Cerebellar nuclear complex (tissue), 1 donor: ENCODE data around the gene RALA.

Experiments
- DNase-seq, 2 experiments: peaks; one replicate each; lab custom pipeline; 2025; lab: John Stamatoyannopoulos, UW

The RALA gene, protein sequence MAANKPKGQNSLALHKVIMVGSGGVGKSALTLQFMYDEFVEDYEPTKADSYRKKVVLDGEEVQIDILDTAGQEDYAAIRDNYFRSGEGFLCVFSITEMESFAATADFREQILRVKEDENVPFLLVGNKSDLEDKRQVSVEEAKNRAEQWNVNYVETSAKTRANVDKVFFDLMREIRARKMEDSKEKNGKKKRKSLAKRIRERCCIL

DNA sequence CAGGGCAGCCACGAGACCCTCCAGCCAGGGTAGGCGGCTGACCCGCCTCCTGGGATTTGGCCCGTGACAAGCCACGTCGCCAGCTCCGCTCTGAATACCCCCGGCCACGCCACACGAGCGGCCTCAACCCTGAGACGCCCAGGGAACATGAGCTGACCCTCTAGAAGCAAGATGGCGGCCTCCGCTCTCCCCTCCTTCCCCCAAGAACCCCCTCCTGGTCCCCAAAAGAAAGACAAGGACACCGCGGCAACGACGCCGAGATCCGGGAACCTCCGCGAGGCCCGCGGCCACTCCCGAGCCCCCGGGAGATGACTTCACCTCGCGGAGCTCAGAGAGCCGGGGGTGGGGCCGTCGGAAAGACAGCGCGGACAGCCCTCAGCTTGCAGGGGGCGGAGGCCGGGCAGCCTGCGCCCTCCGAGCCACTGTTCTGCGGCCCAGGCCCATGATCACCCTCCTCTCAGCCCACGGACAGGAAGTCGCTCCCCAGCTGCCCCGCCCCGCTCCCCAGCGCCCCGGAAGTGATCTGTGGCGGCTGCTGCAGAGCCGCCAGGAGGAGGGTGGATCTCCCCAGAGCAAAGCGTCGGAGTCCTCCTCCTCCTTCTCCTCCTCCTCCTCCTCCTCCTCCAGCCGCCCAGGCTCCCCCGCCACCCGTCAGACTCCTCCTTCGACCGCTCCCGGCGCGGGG is at the start of gene RALA:
RALA (plus strand) TSS at position 526 of the 685 bp plus-strand sequence. CDS start 63,096 bp downstream, outside the sequence.
- peak; percentile 31 to 74 for DNase-seq

DNA sequence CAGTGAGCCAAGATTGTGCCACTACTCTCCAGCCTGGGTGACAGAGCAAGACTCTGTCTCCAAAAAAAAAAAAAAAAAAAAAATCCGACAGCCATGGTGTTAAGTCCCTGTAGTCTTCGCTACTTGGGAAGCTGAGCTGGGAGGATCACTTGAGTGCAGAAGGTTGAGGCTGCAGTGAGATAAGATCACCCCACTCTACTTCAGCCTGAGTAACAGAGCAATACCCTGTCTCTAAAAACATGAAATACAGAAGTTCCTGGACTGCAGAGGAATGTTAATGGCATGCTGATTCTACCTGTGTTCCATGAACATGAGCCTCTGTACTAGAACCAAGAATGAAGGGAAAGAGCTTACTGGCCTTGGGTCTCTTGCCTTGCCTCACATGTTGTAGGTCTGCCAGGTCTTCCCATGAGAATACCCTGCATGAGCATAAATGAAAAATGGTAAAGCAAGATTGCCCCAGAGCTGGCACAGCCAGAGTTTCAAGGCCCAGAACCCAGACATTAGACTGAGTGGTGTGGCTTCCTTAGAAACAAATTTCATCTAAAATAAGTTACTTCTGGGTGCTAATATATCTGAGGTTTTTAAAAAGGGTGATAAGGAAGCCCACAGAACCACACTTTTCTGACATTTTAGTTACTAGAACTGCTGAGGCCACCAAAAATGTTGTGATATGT is 48.6 kb upstream of the RALA start:
- no peak for DNase-seq

DNA sequence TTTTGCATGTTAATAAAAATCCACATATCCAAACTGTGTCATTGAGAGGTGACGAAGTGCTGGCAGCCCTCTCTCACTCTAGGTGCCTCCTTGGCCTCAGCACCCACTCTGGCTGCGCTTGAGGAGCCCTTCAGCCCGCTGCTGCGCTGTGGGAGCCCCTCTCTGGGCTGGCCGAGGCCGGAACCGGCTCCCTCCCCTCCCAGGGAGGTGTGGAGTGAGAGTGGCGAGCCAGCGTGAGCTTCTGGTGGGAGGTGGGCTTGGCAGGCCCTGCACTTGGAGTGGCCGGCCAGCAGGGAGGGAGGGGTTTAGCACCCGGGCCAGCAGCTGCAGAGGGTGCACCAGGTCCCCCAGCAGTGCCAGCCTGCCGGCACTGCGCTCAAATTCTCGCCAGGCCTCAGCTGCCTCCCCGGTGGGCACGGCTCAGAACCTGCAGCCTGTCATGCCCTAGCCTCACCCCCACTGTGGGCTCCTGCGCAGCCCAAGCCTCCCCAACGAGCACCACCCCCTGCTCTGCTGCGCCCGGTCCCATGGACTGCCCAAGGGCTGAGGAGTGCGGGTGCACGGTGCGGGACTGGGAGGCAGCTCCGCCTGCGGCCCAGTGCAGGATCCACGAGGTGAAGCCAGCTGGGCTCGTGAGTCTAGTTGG is 46.0 kb upstream of the RALA start:
- DNase-seq = no peak

DNA sequence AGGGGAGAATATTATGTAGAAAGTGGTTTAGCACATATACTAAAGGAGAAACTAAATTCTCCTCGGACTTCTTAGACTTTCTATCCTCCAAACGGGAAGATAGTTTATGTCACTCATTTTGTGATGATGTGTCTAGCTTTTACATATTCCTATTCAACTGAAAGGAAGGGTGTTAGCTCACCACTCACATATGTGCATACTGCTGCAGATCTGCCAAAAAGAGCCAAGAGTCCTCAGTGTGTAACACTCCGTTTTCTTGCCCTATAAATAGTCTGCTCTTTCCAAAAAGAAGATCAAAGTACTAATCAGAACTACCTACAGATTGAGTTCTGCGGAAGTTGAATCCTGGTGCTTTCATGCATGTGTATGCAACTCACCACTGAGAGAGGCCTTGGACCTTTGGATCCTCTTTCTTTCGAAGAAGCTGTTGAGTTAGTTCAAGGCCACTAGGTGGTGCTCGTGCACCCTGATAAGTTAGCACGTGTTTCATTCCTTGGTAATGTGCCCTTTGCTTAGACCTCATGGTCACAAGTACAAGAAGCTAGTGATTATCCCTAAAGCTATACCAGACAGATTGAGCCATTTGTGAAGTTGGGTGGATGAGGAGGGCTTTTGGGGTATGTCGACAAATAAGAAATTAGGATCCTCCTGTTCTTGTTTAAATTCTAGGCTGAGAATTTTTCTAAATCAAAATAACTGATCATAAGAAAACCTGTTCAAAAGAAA is 43.1 kb upstream of the RALA start:
- peak; percentile 21 to 48 for DNase-seq

DNA sequence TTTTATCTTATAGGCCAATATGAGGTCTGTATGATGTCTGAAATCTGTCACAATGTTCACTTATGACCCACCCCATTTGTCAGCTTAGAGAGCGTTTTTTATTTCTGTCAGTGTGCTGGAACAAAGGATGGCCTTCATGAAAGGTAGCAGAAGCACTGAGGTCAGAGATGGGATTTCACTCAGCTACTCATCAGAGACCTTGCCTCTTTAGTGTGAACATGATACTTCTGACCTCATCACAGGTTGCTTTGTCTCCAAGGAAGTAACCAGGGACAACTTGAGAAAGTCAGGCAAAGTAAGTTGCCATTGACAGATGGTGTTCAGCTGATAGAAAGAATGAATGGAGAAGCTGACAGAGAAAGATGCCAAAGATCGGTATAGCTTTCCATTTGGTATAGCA is 40.8 kb upstream of the RALA start:
- no peak for DNase-seq

DNA sequence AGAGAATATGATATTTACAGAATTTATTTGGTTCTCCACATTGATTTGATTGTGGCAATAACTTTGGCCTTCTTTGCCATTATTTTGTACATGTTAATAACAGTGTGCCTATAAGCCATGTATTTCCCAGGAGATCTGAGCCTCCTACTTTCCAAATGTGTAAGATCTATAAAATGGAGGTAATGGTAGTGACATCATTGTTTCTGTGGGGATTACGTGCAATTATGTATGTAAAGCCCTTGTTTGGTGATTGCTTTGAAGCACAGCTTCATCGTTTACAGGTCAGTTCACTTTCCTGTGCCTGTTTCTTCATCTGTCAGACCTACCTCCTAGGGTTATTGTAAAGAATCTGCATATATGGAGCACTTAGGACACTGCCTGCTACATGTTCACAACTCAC is 39.8 kb upstream of the RALA start:
- DNase-seq = no peak

DNA sequence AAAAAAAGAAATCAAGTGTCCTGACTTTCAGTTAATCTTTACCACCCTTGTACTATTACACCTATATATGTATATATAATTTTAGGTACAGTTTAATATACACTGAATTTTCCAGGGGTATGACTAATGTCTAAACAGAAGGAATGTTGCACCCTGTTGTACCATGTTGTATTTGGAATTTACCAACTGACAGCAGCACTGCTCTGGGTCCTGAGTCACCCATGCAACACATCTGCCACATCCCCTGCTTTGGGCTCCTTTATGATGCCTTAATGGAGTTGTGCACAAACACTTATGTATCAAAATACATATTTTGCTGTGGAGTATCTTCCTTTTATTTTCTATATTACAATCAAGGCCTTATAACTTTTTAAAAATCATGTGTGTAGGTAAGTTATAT is 36.0 kb upstream of the RALA start:
- DNase-seq = no peak

DNA sequence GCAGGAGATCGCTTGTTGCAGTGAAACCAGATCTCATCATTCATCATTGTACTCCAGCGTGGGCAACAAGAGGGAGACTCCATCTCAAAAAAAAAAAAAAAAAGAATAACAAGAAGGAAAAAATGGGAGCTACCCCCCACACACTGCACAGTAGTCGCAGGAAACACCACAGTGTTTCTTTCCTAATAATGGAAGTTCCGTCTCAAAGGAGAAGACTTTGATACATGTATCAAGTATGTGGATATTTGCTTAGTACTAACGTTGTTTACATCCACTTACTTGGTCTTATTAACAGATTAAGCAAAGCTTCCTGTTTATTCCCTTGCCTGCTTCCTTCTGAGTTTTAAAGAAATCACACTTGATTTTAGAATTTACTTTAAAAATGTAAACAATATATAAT is 35.0 kb upstream of the RALA start:
- DNase-seq = no peak

DNA sequence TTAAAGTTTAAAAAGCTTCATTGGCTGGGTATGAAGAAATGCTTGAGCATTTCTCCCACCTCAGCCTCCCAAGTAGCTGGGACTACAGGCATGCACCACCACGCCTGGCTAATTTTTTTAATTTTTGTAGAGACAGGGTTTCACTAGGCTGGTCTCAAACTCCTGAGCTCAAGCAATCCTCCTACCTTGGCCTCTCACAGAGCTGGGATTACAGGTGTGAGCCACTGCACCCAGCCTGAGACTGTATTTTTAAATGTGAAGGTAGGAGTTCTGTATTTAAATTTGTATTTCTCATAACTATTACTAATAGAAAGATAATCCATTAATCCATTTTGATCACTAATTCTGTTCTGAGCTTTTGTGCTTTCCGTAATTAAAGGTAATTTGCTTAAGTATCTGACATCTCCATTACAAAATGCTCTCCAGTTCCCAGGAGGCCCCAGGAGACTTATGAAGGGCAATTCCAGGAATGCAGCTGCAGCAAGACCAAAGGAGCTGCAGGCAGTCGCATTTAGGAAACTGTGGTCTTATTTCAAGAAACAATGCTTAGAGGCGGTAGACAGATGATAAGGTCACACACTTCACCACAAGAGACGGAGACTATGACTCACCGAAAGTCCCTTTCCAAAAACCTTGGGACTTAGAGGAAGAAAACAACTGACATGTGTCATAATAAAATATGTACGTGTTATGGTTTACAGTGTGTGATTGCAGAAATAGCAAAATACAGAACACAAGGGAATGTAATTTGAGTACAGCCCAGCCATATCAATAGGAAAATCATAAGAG is 33.9 kb upstream of the RALA start:
- no peak for DNase-seq

DNA sequence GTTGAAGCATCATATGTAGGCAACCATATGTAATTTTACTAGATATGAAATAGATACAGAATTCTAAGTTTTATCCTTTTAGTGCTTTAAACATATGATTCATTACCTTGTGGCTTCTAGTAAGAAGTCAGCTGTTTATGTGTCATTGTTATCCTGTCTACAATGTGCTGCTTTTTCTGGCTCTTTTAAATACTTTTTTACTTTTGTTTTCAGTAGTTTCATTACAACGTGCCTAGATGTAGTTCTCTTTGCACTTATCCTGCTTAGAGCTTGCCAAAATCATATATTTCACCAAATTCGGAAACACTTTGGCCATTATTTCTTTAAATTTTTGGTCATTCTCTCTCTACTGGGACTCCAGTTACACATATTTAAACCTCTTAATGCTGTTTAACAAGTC is 30.8 kb upstream of the RALA start:
- DNase-seq = no peak

DNA sequence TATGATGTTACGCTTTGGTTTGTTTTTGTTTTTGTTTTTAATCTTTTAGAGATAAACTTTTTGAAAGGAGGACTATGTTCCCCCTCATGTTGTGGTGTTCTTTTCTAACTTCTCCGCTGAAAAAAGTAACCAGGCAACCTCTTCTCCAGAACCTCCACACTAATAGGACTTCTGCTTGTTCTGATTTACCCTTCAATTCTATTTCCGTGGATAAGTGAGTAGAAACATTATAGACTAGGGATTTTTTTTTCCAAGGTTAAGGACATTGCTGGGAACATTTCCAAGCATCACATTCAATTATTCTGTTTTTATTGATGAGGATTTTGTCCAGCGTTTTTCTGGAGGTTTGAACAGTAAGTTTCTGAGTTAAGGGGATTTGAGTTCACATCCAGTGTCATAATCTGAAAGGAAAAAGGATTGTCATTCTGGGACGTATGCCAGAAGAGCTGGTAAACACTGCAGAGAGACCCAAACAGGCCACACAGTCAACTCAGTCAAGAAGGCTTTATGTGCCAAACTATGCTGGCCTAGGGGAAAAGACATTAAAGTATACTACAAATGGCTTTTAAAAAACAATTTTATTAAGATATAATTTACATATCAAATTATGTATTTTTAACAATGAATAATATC is 28.3 kb upstream of the RALA start:
- DNase-seq = no peak

DNA sequence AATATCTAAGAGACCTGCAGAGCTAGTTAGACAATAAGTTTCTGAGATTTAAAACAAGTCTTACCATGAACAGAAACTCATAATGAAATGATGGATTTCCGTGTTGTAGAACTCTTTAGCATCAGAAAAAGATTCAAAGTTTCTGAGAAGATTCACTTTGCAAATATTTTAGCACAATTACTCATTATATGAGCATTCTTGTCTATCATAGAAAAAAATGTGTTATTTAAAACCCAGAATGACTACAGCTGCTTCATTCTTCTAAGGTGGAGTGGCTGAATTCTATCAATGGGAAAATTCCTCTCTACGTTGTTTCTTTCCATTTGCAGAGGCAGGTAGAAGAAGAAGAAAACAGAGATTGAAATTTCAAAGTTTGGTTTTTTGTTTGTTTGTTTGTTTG is 21.0 kb upstream of the RALA start:
- no peak for DNase-seq

DNA sequence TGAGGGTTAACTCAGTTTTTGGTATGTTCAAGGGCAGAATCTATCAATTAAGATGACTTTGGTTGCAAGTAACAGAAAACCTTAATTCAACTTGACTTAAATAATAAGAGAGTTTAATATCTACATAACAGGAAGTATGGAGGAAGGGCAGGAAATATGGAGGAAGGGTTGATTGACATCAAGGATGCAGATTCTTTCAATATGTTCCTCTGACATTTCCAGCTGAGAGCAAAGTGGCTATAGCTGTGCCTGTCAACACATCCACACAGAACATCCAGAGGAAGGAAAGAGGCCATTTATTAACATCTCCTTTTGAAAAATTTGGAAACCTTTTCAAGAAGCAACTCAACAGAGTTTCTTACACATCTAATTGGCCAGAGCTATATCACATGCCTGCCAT is 19.4 kb upstream of the RALA start:
- no peak for DNase-seq

DNA sequence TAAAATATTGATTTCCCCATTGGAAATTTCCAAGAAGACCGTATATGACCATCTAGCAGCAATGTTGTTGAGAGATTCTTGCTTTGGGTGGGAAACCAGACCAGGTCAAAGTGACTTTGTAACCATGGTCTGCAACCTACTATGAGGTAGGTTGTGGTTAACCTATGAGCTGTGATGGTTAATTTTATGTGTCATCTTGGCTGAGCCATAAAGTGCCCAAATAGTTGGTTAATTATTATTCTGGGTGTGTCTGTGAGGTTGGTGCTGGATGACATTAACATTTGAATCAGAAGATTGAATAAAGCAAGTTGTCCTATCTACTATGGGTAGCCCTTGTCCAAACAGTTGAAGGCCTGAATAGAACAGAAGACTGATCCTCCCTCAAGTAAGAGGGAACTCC is 18.3 kb upstream of the RALA start:
- DNase-seq = no peak

DNA sequence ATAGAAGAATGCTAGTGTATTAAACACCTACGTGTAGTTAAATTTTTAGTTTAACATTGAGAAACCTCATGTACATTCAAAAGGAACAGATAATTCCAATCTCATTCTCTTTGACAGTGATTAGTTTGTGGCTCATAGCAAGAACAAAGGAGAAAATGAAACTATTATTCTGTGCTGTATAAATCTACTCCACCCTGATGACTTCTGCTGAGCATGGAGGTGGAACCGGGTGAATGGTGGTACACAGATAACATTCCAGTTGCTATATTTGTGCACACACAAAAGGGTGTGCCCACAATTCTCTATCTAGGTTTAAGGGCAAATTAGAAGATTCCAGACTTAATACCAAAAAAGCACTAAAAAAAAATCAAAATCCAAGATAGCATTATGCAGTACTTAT is 17.0 kb upstream of the RALA start:
- no peak for DNase-seq

DNA sequence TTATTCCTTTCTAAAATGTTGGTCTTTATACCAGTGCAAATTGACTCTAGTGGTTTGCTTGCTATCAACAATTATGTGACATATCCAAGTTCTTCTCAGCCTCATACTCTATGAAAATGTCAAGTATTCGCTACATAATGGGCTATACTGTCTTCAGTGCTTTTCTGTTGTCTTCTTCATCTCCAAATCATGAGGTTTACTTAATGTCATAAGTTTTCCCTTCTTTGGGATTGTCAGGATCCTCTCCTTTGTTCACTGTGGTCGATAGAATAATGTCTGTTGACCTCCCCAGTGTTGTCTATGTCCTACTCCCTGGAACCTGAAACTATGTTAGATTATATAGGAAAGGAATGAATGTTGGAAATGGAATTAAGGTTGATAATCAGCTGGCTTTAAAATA is 16.4 kb upstream of the RALA start:
- DNase-seq = no peak

DNA sequence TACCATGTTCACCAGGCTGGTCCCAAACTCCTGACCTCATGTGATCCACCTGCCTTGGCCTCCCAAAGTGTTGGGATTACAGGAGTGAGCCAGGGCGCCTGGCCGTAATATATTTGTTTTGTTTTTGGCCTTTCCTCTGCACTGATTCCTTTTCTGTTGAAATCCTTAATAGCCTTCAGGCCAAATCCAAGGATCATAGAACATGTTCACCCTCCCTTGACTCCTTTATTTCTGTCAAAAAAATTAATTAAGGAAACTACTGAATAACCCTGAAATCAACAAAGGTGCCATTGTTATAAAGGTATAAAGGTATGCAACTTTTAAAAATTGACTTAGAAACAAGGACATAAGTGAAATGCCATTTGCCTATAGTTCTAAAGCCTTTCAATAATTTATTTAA is 15.5 kb upstream of the RALA start:
- DNase-seq = no peak

DNA sequence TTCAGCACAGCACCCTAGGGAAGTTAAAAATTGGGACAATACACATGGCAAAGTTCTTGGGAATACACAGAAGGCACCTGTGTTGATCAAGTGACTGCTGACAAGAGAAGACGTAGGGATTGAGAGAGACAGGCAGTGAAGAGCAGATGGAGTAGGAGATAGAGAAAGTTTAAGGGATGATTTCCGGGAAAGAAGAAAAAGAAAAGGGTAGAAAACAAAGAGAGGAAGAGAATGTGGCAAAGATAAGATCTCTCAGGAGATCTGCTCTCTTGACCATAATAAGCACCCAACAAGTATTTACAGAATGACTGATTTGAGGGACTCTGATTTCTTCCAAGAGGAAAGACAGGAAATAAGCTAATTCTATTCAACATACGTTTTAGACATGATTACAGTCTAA is 15.1 kb upstream of the RALA start:
- DNase-seq = no peak

DNA sequence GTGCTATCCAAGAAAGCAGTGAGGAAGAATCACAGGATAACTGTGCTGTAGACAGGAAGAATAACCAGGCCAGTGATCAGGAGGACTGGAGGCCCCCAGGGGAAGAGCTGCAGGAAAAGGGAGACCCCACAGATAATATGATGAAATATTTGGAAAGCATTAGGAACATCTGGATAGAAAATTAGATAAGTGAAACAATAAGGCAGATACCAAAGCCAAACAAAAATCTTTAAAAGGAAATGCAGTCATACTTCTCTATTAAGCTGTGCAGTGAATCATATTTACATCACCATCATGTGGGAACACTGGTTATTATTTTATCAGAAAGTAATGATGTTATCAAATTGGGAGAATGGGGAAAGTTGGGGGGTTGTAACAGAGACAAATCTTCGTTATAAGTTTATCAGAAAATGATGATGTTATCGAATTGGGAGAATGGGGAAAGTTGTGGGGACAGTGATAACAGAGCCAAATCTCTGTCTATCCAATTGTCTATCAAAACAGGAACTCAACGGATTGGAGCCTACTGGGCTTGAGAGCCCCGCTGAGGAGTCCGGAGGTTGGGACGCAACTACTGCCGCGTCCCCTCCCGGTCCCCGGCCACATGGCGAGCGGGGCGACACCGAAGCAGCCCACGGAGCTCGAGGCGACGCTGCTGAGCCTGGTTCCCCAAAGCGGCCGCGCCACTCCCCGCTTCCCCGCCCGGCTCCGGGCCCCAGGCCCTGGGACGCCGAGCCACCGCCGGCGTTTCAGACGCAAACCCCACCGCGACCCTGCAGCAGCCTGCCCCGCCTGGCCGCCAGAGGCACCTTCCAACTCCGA is 14.0 kb upstream of the RALA start:
- DNase-seq = no peak

DNA sequence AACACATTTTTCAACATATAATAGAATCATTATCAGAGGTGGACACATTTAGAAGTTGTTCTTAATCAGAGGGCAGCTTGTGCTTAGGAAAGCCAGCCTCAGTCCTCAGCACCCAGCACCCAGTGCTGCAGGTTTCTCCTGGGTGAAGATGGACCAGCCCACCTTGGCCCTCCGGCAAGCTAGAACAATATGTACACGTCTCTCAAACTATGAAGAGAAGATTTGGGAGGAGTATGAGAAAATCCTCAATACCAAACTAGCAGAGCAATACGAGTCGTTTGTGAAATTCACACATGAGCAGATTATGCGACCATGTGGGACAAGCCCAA is 13.5 kb upstream of the RALA start:
- DNase-seq = no peak
